RCC 7860 (cell line): ENCODE measurements around the gene TGOLN2.
"Not testable (repeated sequence)": the region's sequence is repeated elsewhere in the genome, so short reads cannot be mapped to it uniquely, and the experiment has no call there.

Source experiments
- DNase-seq: peaks from one replicate; pipeline ENCODE4 v3.0.0-alpha.2; 2015; ENCODE audit warnings: low spot score
- FAIRE-seq: peaks from 2 replicates; lab custom pipeline; 2012; peaks lifted over from hg19 to GRCh38; lab: Jason Lieb, UNC

TGOLN2 gene

DNA sequence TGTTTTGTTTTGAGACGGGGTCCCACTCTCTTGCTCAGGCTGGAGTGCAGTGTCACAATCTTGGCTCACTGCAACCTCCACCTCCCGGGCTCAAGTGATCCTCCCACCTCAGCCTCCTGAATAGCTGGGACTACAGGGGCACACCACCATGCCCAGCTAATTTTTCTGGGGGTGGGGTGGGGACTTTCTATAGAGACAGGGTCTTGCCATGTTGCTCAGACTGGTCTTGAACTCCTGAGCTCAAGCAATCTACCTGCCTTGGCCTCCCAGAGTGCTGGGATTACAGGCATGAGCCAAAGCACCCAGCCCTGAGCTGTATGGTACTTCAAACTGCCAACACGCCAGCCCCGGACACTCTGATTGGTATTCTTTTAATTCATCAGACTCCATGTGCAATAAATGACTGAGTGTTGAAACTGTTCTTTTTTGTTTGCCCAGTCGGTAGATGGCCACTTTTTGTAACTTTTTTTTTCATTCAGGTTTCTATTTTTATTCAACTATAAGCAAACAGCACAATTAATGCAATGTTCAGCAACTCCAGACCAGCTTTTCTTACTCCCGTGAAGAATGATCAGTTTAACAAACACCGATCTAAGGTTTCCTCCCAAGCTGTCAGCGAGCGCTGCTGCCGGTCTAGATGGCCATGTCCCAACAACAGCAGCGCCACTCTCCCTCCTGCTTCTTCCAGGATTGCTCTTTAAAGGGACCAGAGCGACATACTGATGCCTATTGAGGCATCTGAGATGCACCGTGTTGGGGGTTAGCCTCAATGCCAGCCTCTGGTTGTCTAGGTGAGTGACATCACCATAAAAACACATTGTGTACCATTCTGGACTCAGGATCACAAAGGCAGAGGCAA lies 12.5 kb upstream of the TGOLN2 start:
- DNase-seq (no peak), FAIRE-seq (no peak)

GRCh38 chr2:85334928-85335327 lies 7.1 kb upstream of the TGOLN2 start:
- FAIRE-seq = no peak

DNA sequence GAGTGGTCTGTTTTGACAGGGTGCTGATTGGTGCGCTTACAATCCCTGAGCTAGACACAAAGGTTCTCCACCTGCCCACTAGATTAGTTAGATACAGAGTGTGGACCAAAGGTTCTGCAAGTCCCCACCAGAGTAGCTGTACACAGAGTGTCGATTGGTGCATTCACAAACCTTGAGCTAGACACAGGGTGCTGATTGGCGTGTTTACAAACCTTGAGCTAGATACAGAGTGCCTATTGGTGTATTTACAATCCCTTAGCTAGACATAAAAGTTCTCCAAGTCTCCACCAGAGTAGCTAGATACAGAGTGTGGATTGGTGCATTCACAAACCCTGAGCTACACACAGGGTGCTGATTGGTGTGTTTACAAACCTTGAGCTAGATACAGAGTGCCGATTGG lies 6.1 kb upstream of the TGOLN2 start:
- not testable (repeated sequence) for FAIRE-seq, DNase-seq

More at GRCh38 chr2:85334928-85335327, 7.1 kb upstream of the TGOLN2 start:
- no peak for DNase-seq

- FAIRE-seq (no peak), DNase-seq (no peak)
Measured at GRCh38 chr2:85330839-85331636, 3.2 kb upstream of the TGOLN2 start.

- not testable (repeated sequence) for DNase-seq, FAIRE-seq
Measured at GRCh38 chr2:85329701-85330100, 1.9 kb upstream of the TGOLN2 start.

DNA sequence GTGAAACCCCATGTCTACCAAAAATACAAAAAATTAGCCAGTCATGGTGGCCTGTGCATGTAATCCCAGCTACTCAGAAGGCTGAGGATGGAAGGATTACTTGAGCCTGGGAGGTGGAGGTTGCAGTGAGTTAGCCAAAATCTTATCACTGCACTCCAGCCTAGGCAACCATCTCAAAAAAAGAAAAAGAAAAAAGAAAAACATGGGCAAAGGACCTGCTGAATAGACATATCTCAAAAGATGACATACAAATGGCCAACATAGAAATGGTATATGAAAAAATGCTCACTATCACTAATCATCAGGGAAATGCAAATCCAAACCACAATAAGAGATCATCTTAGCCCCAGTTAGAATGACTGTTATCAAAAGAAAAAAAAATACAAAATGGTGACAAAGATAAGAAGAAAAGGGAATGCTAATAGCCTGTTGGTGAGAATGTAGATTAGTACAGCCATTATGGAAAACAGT lies 1.4 kb upstream of the TGOLN2 start:
- no peak for FAIRE-seq
- no peak for DNase-seq

DNA sequence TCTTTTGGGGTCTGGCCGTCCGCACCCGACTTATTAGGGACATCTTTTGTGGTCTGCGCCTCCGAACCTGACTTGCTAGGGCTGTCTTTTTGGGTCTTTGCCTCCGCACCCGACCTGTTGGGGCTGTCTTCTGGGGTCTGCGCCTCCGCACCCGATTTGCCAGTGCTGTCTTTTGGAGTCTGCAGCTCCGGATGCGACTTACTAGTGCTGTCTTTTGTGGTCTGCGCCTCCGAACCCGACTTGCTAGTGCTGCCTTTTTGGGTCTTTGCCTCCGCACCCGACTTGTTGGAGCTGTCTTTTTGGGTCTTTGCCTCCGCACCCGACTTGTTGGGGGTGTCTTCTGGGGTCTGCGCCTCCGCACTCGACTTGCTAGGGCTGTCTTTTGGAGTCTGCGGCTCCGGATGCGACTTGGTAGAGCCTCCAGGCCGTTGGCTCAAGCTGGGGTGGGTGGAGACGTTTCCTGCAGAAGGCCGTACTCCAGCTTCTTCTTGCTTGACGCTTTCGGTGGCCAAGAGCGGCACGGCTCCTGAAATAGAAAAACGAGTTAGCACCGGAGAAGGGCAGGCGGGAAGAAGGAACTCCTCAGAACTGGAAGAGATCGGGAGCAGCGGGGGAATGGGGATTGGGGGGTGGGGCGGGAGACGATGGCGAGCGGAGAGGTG lies 498 bp downstream of the TGOLN2 start:
- no peak for FAIRE-seq
- no peak for DNase-seq

DNA sequence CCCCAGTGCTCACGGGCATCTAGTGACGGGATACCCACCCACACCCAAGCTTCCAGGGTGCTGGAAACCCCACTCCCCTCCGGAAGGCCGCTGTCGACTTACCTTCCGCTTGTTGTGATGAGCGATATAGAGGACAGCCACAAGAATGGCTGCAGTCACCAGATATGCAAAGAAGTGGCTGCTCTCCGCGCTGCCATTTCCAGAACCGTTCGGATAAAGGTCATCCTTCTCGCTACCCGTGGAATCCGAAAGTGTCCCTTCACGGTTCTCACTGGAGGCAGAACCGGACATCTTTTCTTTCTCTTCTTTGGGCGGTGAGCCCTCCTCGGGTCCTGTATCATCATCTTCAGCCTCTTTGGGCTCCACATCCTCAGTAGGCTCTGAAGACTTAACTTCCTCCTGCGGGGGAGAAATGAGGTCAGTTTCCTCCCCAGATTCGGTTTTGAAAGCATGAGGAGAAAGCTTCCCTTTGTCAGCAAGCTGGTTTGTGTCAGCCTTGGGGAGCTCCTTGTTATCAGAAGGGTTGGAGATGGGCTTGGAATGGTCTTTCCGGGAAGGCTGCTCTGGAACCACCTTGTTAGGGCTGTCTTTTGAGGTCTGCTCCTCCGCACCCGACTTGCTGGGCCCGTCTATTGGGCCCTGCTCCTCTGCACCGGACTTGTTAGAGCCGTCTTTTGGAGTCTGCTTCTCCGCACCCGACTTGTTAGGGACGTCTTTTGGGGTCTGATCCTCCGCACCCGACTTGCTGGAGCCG lies 1.2 kb downstream of the TGOLN2 start:
- FAIRE-seq (no peak), DNase-seq (peak; percentile 16)

DNA sequence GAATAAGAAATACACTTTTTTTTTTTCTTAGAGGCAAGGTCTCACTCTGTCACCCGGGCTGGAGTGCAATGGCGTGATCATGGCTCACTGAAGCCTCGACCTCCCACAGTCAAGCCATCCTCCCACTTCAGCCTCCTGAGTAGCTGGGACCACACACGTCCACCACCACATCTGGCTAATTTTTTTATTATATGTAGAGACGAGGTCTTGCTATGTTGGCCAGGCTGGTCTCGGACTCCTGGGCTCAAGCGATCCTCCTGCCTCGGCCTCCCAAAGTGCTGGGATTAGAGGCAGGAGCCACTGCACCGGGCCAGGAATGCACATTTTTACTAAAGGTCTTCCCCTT lies 2.4 kb downstream of the TGOLN2 start:
- FAIRE-seq = no peak

GRCh38 chr2:85324639-85325465 lies 2.9 kb downstream of the TGOLN2 start:
- peak; percentile 81 for DNase-seq
- FAIRE-seq = peak; percentile 89

More for the DNA sequence above, 2.4 kb downstream of the TGOLN2 start:
- DNase-seq = no peak

DNA sequence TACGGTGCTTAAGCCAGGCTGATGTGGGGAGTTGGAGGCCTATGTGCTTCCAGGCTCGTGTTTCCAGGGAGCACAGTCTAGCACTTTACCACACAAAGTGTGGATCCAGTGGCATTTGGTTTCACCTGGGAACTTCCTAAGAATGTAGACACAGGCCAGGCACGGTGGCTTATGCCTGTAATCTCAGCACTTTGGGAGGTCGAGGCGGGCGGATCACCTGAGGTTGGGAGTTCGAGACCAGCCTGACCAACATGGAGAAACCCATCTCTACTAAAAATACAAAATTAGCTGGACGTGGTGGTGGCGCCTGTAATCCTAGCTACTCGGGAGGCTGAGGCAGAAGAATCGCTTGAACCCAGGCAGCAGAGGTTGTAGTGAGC lies 3.8 kb downstream of the TGOLN2 start:
- not testable (repeated sequence) for FAIRE-seq, DNase-seq

DNA sequence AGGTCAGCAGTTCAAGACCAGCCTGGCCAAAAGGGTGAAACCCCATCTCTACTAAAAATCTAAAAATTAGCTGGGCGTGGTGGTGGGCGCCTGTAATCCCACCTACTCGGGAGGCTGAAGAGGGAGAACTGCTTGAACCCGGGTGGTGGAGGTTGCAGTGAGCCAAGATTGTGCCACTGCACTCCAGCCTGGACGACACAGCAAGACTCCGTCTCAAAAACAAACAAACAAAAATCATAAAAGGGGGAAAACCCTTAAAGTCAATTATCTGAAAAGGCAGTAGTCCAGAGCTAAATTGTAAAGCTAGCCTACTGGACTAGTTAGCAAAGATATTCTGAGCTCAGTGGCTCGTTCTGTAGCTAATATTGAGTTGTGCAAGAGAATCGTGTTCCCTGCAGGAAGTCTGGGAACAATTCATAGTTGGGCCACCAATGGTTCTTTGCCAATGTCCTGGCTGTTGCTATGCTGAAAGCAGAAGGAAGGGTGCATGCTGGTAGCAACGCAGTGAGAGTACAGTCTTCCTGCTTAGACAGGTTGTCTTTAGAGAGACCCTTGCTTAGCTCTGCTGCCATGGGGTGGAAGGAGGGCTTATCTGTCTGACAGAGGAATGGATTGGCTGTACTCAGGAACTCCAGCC lies 4.3 kb downstream of the TGOLN2 start:
- FAIRE-seq (no peak), DNase-seq (no peak)

- DNase-seq = no peak
- FAIRE-seq = no peak
Measured at GRCh38 chr2:85319796-85320195, 8.0 kb downstream of the TGOLN2 start.

DNA sequence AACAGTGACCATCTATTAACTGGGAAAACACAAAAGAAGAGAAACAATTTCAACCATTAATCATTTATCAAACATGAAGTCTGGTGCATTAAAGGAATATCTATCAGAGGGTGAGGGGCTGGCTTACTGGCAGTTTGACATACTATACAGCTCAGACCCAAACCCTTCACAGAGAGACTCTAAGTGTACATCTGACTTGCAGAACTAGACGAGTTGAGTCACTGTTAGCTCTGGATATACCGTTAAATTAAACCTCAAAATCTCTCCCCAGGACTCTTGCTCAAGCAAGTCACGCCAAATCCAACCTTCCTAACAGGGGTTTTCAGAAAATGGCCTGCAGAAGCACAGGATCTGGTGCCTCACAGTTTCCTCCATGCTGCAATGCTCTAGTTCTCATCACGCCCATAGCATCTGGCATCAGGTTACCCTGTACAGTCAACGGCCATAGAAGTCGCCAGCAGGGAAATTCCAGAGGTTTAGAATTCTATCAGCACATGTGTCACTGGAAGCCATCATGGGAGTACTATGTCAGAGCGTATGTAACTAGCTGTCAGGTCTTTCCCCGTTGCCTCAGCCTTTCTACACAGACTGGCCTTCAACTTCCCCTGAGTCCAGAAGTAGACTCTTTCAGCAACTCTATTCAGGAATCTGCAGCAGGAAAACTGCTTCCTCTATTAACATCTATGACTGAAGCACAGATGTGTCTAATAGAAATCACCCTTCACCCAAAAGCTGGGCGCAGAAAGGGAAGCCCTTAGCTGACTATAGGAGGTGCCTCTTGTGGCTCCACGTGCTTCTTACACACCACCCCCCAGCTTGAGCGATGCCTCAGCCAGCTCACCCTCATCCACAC lies 9.3 kb downstream of the TGOLN2 start:
- DNase-seq (no peak), FAIRE-seq (no peak)

DNA sequence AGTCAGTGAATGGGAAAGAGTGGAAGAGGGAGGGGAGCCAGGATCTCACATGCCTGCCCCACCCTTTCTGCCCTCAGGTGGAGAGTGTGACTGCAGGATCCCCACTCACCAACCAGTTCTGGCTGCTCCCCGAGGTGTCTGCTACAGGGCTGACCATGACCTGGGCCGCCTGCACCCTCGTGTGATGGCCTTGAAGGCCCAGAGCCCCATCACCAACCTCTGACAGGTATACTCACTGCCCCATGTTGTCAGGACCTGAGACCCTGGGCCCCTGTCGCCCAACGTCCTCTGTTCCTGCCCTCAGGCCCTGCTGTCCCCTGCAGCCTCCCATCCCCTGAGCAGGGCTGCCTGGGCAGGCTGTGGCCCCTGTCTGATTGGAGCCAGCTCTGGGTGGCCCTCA lies 11.9 kb downstream of the TGOLN2 start:
- FAIRE-seq, DNase-seq: not testable (repeated sequence)

- DNase-seq (no peak), FAIRE-seq (no peak)
Measured at GRCh38 chr2:85314884-85315242, 12.9 kb downstream of the TGOLN2 start.

DNA sequence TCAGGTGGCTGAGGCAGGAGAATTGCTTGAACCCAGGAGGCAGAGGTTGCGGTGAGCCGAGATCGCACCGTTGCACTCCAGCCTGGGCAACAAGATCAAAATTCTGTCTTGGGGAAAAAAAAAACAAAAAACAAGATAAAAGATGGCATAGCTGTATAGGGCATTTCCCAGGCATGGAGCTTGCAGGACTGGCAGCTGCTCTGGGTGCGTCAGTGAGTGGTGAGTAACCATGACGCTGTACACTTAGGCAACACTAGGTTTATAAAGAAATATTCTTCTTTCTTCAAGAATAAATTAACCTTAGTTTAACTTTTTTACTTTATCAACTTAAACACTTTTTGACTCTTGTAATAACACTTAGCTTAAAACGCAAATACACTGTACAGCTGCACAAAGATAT lies 15.4 kb downstream of the TGOLN2 start:
- no peak for FAIRE-seq

GRCh38 chr2:85310330-85310729 lies 17.5 kb downstream of the TGOLN2 start:
- FAIRE-seq = no peak
- no peak for DNase-seq

More for the DNA sequence above, 15.4 kb downstream of the TGOLN2 start:
- no peak for DNase-seq
